Measurements from ENCODE around the gene ADAM33.

Gene ADAM33

DNA sequence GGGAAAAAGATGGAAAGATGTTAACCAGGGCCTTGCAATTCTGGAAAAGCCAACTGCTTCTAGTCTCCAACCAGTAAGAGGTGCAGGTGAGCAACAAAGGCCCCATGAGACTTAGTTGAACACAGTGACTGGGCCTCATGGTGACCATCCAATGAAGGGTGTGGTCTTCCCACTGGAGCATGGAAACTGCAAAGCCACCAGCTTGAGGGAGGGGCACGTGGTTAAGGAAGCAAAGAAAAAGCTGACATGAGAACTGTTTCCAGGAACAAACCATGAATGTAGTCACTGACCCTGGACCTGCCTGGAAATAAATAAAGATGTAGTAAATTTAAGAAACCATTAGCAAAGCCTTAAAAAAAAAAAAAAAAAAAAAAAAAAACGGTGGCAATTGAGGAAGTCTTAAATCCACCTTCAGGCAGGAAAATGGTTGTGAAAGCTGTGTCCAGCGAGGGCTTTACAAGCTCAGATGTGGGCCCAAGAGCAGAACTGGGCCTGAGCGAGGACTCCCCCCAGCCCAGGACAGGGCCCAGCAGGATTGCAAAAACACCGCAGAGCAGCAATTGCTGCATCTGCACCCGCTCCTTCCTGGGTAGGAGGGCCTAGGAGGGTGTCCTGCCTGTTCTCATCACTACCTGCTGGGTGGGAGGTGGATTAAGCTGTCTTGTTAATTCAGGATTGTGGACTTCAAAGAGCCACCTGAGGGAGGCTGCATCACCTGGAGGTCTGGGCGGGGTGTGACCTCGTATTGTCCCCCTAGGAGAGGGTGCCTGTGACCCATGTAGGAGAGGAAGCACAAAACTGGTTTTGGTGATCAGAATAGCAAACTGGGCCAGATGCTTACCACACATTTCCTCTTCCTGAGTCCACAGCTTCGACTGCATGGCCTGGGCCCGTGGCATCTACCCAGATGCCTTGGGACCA, 28.9 kb downstream of the ADAM33 start:
- H3K9ac ChIP-seq (ENCODE audit: low read length) = no peak overlapping the region
- no peak overlapping the region for H3K27ac ChIP-seq (ENCODE audit: low read depth, low read length)
- no peaks in the 10 kb centered on the region for H3K9me3 ChIP-seq (ENCODE audit: insufficient read depth, low read length)
- TF ChIP-seq EZH2phosphoT487 (conservative IDR thresholded peaks at IDR 0.05; ENCODE audit: low read length) = no peak
- TF ChIP-seq, protein P1, sequence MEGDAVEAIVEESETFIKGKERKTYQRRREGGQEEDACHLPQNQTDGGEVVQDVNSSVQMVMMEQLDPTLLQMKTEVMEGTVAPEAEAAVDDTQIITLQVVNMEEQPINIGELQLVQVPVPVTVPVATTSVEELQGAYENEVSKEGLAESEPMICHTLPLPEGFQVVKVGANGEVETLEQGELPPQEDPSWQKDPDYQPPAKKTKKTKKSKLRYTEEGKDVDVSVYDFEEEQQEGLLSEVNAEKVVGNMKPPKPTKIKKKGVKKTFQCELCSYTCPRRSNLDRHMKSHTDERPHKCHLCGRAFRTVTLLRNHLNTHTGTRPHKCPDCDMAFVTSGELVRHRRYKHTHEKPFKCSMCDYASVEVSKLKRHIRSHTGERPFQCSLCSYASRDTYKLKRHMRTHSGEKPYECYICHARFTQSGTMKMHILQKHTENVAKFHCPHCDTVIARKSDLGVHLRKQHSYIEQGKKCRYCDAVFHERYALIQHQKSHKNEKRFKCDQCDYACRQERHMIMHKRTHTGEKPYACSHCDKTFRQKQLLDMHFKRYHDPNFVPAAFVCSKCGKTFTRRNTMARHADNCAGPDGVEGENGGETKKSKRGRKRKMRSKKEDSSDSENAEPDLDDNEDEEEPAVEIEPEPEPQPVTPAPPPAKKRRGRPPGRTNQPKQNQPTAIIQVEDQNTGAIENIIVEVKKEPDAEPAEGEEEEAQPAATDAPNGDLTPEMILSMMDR (IDR thresholded peaks at IDR 0.05; ENCODE audit: insufficient read depth, low read length, poor library complexity, severe bottlenecking) = no peak
- H3K9me2 ChIP-seq (replicated peaks; ENCODE audit: insufficient read depth, low read length) = no peaks in the 10 kb centered on the region
- H3K79me2 ChIP-seq (ENCODE audit: insufficient read depth, low read length) = no peaks in the 10 kb centered on the region
- no peaks in the 10 kb centered on the region for H4K20me1 ChIP-seq (ENCODE audit: low read depth, low read length)
- no peaks in the 10 kb centered on the region for H3K36me3 ChIP-seq (ENCODE audit: low read length)
- no peak overlapping the region for H2AFZ ChIP-seq (ENCODE audit: low read depth, low read length, severe bottlenecking)
- H3K4me2 ChIP-seq (ENCODE audit: low read depth, low read length, poor library complexity, severe bottlenecking) = no peak overlapping the region
- no peaks in the 10 kb centered on the region for H3F3A ChIP-seq (ENCODE audit: insufficient read depth)
- H3K27me3 ChIP-seq (ENCODE audit: low read length) = no peaks in the 10 kb centered on the region
- no peak overlapping the region for H3K4me3 ChIP-seq (ENCODE audit: insufficient read depth, low read length, poor library complexity, severe bottlenecking)

DNA sequence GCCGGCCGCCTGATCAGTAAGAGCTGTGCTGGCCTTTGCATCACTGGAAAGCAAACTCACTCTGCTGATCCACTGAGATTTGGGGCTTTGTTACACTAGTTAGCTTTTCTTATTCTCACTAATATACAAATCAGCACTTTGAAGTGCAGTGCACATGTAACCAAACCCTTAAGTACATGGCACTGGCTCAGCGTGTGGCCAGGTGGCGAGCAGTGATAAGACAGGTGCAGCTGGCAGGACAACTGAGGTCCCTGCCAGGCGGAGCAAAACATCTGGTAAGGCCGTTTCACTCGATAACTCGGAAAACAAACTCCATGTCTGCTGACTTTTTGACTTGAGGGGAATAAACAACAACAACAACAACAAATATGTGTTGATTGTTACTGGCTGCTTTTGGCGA, 29.6 kb downstream of the ADAM33 start:
- Histone ChIP-seq H3K9me3 (ENCODE audit: insufficient read depth, low read length) (no peaks in the 10 kb centered on the region), H3K27me3 (ENCODE audit: low read length) (no peaks in the 10 kb centered on the region), H3K27ac (ENCODE audit: low read depth, low read length) (no peak overlapping the region), H2AFZ (ENCODE audit: low read depth, low read length, severe bottlenecking) (no peak overlapping the region), H3K36me3 (ENCODE audit: low read length) (no peaks in the 10 kb centered on the region), H3K9ac (ENCODE audit: low read length) (no peak overlapping the region), H3K79me2 (ENCODE audit: insufficient read depth, low read length) (no peaks in the 10 kb centered on the region), H3K4me3 (ENCODE audit: insufficient read depth, low read length, poor library complexity, severe bottlenecking) (no peak overlapping the region), H4K20me1 (ENCODE audit: low read depth, low read length) (no peaks in the 10 kb centered on the region), H3F3A (ENCODE audit: insufficient read depth) (no peaks in the 10 kb centered on the region), H3K9me2 (replicated peaks; ENCODE audit: insufficient read depth, low read length) (no peaks in the 10 kb centered on the region), H3K4me2 (ENCODE audit: low read depth, low read length, poor library complexity, severe bottlenecking) (no peak overlapping the region)
- TF ChIP-seq, protein P1 (IDR thresholded peaks at IDR 0.05; ENCODE audit: insufficient read depth, low read length, poor library complexity, severe bottlenecking) = no peak
- TF ChIP-seq EZH2phosphoT487 (conservative IDR thresholded peaks at IDR 0.05; ENCODE audit: low read length) = no peak

DNA sequence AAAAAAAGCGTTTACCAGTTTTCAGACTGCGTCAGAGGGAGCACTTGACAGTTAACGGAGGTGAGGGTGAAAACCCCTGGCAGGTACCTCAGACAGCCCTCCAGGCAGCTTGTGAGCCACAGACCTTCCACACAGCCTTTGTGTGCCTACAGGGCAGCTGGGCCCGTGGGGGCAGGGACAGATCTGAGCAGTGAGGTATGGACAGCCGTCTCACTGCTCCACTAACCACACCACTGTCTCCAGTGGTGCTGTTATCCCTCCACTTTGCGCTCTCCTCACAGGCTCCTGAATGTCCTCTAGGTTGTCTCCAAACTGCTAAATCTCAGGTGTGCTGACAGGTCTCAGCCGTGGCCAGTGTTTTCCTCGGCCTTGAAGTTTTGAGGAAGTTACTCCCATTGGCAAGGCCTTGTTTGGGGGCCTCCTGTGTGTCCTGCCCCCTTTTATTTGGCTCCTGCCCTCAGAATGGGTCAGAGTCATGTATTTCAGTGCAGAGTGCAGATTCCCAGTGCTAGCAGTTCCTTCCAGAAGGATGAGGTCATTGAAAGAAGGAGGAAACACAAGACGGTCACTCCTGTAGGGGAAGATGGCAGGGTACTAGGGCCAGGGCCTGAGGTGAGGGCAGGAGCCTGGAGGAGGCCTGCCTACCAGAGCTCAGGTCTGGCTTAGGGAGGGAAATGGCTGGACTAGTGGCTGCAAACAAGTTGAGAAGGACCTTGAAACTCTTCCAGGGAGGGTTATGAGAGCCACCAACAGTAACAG, 30.4 kb downstream of the ADAM33 start:
- TF ChIP-seq, protein P1 (IDR thresholded peaks at IDR 0.05; ENCODE audit: insufficient read depth, low read length, poor library complexity, severe bottlenecking) = no peak
- no peak for TF ChIP-seq EZH2phosphoT487 (conservative IDR thresholded peaks at IDR 0.05; ENCODE audit: low read length)
- Histone ChIP-seq H3K9ac (ENCODE audit: low read length) (no peak overlapping the region), H3K27ac (ENCODE audit: low read depth, low read length) (no peak overlapping the region), H3K27me3 (ENCODE audit: low read length) (no peaks in the 10 kb centered on the region), H3K9me3 (ENCODE audit: insufficient read depth, low read length) (no peaks in the 10 kb centered on the region), H4K20me1 (ENCODE audit: low read depth, low read length) (no peaks in the 10 kb centered on the region), H3F3A (ENCODE audit: insufficient read depth) (no peaks in the 10 kb centered on the region), H3K4me3 (ENCODE audit: insufficient read depth, low read length, poor library complexity, severe bottlenecking) (no peak overlapping the region), H3K79me2 (ENCODE audit: insufficient read depth, low read length) (no peaks in the 10 kb centered on the region), H3K36me3 (ENCODE audit: low read length) (no peaks in the 10 kb centered on the region), H2AFZ (ENCODE audit: low read depth, low read length, severe bottlenecking) (no peak overlapping the region), H3K4me2 (ENCODE audit: low read depth, low read length, poor library complexity, severe bottlenecking) (no peak overlapping the region), H3K9me2 (replicated peaks; ENCODE audit: insufficient read depth, low read length) (no peaks in the 10 kb centered on the region)
